D721Med (cell line): ENCODE data around the gene STAB2.

ENCODE experiments used
- DNase-seq: peaks from one replicate; pipeline ENCODE4 v3.0.0; 2011; ENCODE audit warnings: low spot score; ENCODE audit not compliant: insufficient read length
- FAIRE-seq: peaks from 2 replicates; lab custom pipeline; 2011; peaks lifted over from hg19 to GRCh38; lab: Jason Lieb, UNC
- TF ChIP-seq, protein P1 (sequence below): IDR thresholded peaks from 2 replicates; pipeline ENCODE4 v1.5.1; 2012; ENCODE audit warnings: mild to moderate bottlenecking, control low read depth; ENCODE audit not compliant: insufficient read depth; ENCODE audit errors: missing control alignments

STAB2 gene

DNA sequence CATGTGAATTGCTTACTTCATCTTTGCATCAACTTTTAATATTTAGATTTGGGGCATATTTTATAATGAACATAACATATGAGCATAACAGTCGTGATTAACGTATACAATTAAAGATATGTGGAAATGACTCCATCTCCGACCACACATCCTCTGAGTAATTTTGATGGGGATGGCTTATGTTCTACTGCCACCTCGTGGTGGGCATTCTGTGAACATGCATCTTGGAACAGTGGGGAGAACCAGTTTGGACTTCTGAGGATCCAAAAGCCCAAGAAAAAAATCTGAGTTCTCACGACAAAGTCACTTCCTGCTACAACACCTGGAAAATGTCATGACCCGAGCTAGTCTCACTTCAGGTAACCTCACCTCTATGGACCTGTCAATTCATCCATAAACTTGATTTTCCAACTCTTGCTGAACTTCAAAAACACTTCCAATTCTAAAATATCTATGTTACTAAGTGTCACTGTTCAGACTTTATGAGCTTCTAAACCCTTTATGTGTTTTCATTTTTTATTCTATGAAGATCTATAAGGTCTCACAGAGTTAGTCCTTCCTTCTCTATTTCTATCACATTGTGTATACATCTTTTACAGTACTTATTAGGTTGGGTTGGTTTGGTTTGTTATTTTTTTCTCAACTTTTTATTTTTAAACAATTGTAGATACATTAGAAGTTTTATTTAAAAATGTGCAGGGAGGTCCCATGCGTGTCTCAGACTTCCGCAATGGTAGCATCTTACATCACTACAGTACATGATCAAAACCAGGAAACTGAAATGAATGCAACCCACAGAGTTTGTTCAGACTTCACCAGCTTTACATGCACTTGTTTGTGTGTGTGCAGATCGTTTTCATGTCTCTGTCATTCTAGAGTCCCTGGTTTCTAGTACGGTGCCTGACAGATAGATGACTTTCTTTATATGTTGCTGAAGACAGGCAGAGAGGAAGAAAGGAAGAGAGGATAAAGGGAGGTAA, 38.2 kb upstream of the STAB2 start:
- peak; percentile 23 for DNase-seq
- FAIRE-seq = peak; percentile 81

DNA sequence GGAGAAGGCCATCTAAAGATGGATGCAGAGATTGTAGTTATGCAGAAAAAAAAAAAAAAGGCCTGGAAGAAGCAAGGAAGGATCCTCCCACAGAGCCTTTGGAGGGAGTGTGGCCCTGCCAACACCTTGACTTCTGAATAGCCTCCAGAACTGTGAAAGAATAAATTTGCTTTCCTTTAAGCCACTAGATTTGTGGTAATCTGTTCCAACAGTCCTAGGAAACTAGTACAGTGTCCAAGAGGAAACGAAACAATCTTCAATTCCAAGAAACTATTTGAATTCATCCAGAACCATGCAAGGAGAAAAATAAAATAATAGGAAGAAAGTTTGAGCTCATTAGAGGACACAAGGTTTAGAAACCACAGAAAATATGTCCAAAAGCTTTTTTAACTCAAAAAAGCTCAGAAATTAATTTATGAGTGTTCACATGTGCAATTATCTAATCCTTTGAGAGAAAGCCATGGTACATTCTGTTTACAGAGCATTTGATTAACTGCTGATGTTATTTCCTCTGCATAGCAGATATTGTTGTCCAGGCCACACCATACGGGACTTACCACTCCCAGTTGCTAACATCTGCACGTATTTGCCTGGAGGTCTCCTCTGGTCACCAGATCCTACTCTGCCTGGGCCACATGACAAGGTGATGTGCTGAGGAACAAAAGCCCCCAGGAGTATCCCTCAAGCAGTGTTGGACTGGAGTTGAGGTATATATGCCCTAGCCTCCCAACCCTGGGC, 30.0 kb upstream of the STAB2 start:
- no peak for FAIRE-seq
- DNase-seq = no peak
- TF ChIP-seq, protein P1, sequence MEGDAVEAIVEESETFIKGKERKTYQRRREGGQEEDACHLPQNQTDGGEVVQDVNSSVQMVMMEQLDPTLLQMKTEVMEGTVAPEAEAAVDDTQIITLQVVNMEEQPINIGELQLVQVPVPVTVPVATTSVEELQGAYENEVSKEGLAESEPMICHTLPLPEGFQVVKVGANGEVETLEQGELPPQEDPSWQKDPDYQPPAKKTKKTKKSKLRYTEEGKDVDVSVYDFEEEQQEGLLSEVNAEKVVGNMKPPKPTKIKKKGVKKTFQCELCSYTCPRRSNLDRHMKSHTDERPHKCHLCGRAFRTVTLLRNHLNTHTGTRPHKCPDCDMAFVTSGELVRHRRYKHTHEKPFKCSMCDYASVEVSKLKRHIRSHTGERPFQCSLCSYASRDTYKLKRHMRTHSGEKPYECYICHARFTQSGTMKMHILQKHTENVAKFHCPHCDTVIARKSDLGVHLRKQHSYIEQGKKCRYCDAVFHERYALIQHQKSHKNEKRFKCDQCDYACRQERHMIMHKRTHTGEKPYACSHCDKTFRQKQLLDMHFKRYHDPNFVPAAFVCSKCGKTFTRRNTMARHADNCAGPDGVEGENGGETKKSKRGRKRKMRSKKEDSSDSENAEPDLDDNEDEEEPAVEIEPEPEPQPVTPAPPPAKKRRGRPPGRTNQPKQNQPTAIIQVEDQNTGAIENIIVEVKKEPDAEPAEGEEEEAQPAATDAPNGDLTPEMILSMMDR = no peak

More for the DNA sequence above, 38.2 kb upstream of the STAB2 start:
- TF ChIP-seq, protein P1 = peak; percentile 92

DNA sequence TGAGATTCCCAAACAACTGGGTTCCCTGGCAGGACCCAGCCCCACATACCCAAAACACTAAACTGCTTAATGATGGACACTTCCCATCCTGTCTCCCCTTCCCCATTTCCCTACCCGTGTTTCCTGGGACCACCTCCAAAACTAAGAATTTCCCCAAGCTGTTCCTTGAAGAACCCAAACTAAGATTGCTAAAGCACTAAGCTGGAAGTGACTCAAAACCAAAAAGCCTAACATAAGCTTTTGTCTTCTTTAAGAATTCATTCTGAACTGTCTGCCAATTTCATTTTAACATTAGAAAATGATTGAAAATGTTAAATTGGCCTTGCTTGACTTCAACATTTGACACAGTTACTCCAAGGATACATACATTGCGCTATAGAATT, 29.5 kb upstream of the STAB2 start:
- no peak for FAIRE-seq
- DNase-seq = no peak
- TF ChIP-seq, protein P1 = no peak

DNA sequence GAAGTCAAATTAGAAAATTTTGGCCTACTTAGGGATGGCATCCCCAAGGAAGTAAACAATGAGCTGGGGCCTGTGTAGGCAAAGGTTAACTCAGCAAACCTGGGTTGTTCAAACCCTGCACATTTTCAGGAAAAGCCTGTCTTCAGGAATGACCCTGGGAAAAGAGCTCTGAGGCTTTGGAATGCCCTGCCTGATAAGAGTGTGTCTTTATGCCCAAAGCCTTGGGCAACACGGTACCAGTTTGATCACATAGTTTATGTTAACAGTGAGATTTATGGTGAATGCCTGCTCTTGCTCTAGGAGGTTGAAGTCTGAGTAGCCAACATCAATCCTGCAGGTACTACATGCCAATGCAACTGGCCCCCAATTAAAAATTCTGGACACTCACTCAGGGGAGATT, 28.2 kb upstream of the STAB2 start:
- FAIRE-seq (no peak), DNase-seq (no peak)
- TF ChIP-seq, protein P1 = no peak

DNA sequence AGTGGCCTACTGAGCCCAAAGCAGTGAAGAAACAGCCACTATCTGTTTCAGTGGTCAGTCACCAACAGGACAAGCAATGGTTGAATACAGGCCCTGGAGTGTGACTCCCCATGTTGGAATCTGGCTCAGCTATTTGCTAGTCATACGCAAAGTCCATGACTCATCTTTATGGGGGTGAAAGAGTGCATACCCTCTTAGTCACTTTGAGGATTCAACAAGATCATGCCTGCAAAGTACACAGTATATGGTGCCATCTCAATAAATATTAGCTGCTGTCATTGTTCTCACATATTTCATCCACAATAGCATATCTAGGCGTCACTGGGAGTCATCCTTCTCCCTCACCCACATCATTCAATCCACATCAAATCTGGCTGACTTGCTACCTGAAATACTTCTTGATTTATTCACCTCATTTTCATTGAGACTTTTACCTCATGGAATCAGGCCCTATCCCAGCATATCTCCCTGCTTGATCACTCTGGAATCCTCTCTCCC, 26.4 kb upstream of the STAB2 start:
- DNase-seq = no peak
- TF ChIP-seq, protein P1 = no peak
- no peak for FAIRE-seq

DNA sequence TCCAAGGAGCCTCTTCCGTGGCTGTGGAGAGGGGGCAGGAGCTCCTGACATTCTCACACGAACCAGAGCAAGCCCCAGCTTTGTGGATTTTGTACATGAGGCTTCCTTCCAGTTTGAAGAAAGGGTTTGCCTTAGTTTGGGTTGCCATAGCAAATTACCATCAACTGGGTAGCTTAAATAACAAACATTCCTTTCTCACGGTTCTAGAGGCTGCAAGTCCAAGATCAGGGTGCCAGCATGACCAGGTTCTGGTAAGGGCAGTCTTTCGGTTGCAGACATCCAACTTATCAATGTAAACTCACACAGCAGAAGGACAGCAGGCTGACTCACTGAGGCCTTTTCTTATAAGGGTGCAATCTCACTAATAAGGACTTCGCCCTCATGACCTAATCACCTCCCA, 25.9 kb upstream of the STAB2 start:
- TF ChIP-seq, protein P1 = no peak
- no peak for DNase-seq
- FAIRE-seq = no peak

DNA sequence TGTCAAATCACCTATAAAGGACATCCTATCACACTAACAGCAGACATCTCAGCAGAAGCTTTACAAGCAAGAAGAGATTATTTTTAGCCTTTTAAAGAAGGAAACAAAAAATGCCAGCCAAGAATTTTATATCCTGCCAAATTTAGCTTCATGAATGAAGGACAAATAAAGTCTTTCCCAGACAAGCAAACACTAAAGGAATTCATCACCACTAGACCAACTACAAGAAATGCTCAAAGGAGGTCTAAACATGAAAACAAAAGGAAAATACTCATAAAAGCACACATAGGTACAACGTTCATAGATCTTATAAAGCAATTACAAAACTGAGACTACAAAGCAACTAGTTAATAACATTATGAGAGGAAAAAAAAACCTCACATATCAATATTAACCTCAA, 20.7 kb upstream of the STAB2 start:
- no peak for DNase-seq
- TF ChIP-seq, protein P1 = no peak
- FAIRE-seq = no peak
